Measurements from ENCODE around the gene TXLNG. TPM values are rescaled to one million over a fixed set of nuclear protein-coding genes. Genes with fewer than 3 reads are reported as not detected.
"Not testable (repeated sequence)": the region's sequence is repeated elsewhere in the genome, so short reads cannot be mapped to it uniquely, and the experiment has no call there.

TXLNG gene
- total and polyA plus RNA-seq, 9 donors, result 14.0 to 27.7 (median 20.2) TPM

GRCh38 chrX:16853537-16853936 lies 67.3 kb downstream of the TXLNG start:
- 89 to 91% (median 90%) methylated on average over 3 of the region's 3 CpGs for WGBS, 3 donors
- Histone ChIP-seq H3K27ac (no peak overlapping the region), H3K4me3 (no peak overlapping the region), H3K4me1 (ENCODE audit: insufficient read depth) (no peaks in the 10 kb centered on the region), H3K27me3 (no peaks in the 10 kb centered on the region), H3K36me3 (no peaks in the 10 kb centered on the region), H3K9me3 (no peaks in the 10 kb centered on the region)
- TF ChIP-seq POLR2A (IDR thresholded peaks at IDR 0.05), result no peak
- no peak for TF ChIP-seq EP300 (IDR thresholded peaks at IDR 0.05)
- TF ChIP-seq CTCF (IDR thresholded peaks at IDR 0.05), result no peak
- no peak for DNase-seq
- intact Hi-C loops (cut with DNase I), result no loop called here

- Histone ChIP-seq H3K27me3 (no peaks in the 10 kb centered on the region), H3K4me1 (ENCODE audit: insufficient read depth) (peaks cover 2% of the 10 kb centered on the region), H3K9me3 (no peaks in the 10 kb centered on the region), H3K4me3 (no peak overlapping the region), H3K36me3 (no peaks in the 10 kb centered on the region), H3K27ac (no peak overlapping the region)
- 92 to 97% (median 97%) methylated on average over 5 of the region's 5 CpGs for WGBS, 3 donors
- no peak for DNase-seq
- TF ChIP-seq EP300 (IDR thresholded peaks at IDR 0.05) (no peak), CTCF (IDR thresholded peaks at IDR 0.05) (no peak)
- intact Hi-C loops (cut with DNase I), result no loop called here
Observed at GRCh38 chrX:16855363-16856075, 69.3 kb downstream of the TXLNG start.

GRCh38 chrX:16856076-16856404 lies 69.8 kb downstream of the TXLNG start:
- H3K4me1 ChIP-seq (ENCODE audit: insufficient read depth); H3K9me3 ChIP-seq; intact Hi-C loops (cut with DNase I); H3K4me3 ChIP-seq; H3K36me3 ChIP-seq; H3K27me3 ChIP-seq; H3K27ac ChIP-seq; DNase-seq: not testable (repeated sequence)
- 93 to 94% (median 94%) methylated on average over 2 of the region's 2 CpGs for WGBS, 3 donors

GRCh38 chrX:16856744-16857143 lies 70.5 kb downstream of the TXLNG start:
- Histone ChIP-seq H3K27me3 (no peaks in the 10 kb centered on the region), H3K9me3 (no peaks in the 10 kb centered on the region), H3K36me3 (no peaks in the 10 kb centered on the region), H3K4me1 (ENCODE audit: insufficient read depth) (peaks cover 2% of the 10 kb centered on the region), H3K27ac (no peak overlapping the region), H3K4me3 (no peak overlapping the region)
- intact Hi-C loops (cut with DNase I), result no loop called here
- TF ChIP-seq POLR2A (IDR thresholded peaks at IDR 0.05), result no peak
- no peak for TF ChIP-seq CTCF (IDR thresholded peaks at IDR 0.05)
- TF ChIP-seq EP300 (IDR thresholded peaks at IDR 0.05), result no peak
- no peak for DNase-seq

GRCh38 chrX:16862829-16863228 lies 76.6 kb downstream of the TXLNG start:
- TF ChIP-seq CTCF (IDR thresholded peaks at IDR 0.05), result no peak
- intact Hi-C loops (cut with DNase I), result no loop called here
- Histone ChIP-seq H3K27me3 (no peaks in the 10 kb centered on the region), H3K9me3 (no peaks in the 10 kb centered on the region), H3K36me3 (no peaks in the 10 kb centered on the region), H3K4me3 (no peak overlapping the region), H3K27ac (no peak overlapping the region), H3K4me1 (ENCODE audit: insufficient read depth) (peaks cover 8% of the 10 kb centered on the region)
- no peak for DNase-seq
- WGBS, 3 donors, result 83 to 95% (median 89%) methylated on average over 2 of the region's 2 CpGs

All from ovary (tissue), 9 donors.